ENCODE results near the gene PXYLP1. TPM values are rescaled to one million over a fixed set of nuclear protein-coding genes. Genes with fewer than 3 reads are reported as not detected.

PXYLP1 gene
- total RNA-seq, 1 donor: 6.5 TPM

DNA sequence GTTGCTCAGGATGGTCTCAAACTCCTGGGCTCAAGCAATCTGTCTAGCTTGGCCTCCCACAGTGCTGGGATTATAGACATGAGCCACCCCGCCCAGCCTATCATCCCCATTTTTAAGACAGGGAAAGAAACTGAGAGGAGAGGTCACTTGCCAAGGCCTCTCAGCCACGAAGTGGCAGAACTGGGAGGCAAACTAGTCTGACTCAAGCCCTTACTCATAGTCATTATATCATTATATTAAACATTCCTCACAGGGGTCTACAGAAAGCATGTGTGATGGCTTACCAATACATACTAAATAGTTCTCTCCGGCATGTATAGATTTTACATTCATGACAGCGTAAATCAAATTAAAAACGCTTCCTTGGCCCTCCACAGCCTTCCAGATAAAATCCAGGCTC lies 74.7 kb downstream of the PXYLP1 start:
- TF ChIP-seq CTCF (IDR thresholded peaks at IDR 0.05; ENCODE audit: extremely low read depth, low read depth, low read length): no peak
- H3K36me3 ChIP-seq (ENCODE audit: insufficient read depth, low read length): no peaks in the 10 kb centered on the region
- no peak overlapping the region for H3K27ac ChIP-seq (ENCODE audit: low read depth, low read length)
- no peaks in the 10 kb centered on the region for H3K27me3 ChIP-seq (ENCODE audit: insufficient read depth, low read length)
- no peaks in the 10 kb centered on the region for H3K9me3 ChIP-seq (ENCODE audit: low read depth, low read length)
- no peak overlapping the region for H3K4me2 ChIP-seq (ENCODE audit: insufficient read depth, low read length)
- no peaks in the 10 kb centered on the region for H4K20me1 ChIP-seq (ENCODE audit: insufficient read depth, low read length)
- H2AFZ ChIP-seq (ENCODE audit: low read length): no peak overlapping the region
- peaks cover 18% of the 10 kb centered on the region for H3K4me1 ChIP-seq (ENCODE audit: insufficient read depth, low read length)
- DNase-seq (ENCODE audit: insufficient read length, low spot score, missing footprints): peak; percentile 78
- H3K4me3 ChIP-seq (ENCODE audit: insufficient read depth, low read length): no peak overlapping the region
- H3K79me2 ChIP-seq (ENCODE audit: insufficient read depth, low read length): peaks cover 3% of the 10 kb centered on the region

- Histone ChIP-seq H3K36me3 (ENCODE audit: insufficient read depth, low read length) (no peaks in the 10 kb centered on the region), H3K4me1 (ENCODE audit: insufficient read depth, low read length) (peaks cover 20% of the 10 kb centered on the region), H3K4me2 (ENCODE audit: insufficient read depth, low read length) (no peak overlapping the region), H2AFZ (ENCODE audit: low read length) (no peak overlapping the region), H3K9me3 (ENCODE audit: low read depth, low read length) (no peaks in the 10 kb centered on the region), H3K27ac (ENCODE audit: low read depth, low read length) (no peak overlapping the region), H3K79me2 (ENCODE audit: insufficient read depth, low read length) (peaks cover 5% of the 10 kb centered on the region), H3K27me3 (ENCODE audit: insufficient read depth, low read length) (no peaks in the 10 kb centered on the region), H4K20me1 (ENCODE audit: insufficient read depth, low read length) (no peaks in the 10 kb centered on the region), H3K4me3 (ENCODE audit: insufficient read depth, low read length) (no peak overlapping the region)
- DNase-seq (ENCODE audit: insufficient read length, low spot score, missing footprints): peak; percentile 46
- TF ChIP-seq CTCF (IDR thresholded peaks at IDR 0.05; ENCODE audit: extremely low read depth, low read depth, low read length): no peak
These were observed 75.3 kb downstream of the PXYLP1 start for GRCh38 chr3:141306922-141307321.

DNA sequence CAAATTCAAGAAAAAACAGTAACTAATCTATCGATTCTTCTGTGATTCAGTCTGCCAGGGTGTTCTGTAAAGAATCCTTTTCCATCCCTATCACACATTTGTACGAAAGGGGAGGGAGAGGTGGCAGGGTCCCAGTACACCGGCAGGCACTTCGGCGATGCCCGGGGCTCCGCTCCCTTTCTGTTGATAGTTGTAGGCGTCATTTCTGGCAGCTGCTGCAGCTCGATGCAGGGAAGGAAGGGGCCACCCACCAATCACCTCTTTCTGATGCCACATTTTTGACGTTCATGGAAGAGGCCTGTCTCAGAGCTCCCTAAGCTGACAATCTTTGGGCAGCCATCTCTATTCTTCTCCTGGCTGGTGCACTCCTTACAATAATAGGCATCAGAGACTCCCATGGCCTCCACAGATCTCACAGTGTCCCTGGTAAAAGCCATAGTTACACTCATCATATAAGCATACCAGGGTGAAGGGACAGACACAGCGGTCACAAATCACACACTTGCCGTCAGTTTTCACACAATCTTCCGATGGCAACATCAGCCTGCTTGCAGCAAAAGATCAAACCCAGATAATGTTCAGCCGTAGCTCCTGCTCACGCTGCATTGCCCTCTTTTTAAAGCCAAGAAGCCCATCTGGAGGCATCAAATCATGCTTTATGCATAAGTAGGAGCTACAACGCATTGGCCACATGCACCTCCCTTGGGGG lies 75.9 kb downstream of the PXYLP1 start:
- TF ChIP-seq CTCF (IDR thresholded peaks at IDR 0.05; ENCODE audit: extremely low read depth, low read depth, low read length): no peak
- no peaks in the 10 kb centered on the region for H3K27me3 ChIP-seq (ENCODE audit: insufficient read depth, low read length)
- H4K20me1 ChIP-seq (ENCODE audit: insufficient read depth, low read length): no peaks in the 10 kb centered on the region
- peaks cover 20% of the 10 kb centered on the region for H3K4me1 ChIP-seq (ENCODE audit: insufficient read depth, low read length)
- H3K36me3 ChIP-seq (ENCODE audit: insufficient read depth, low read length): no peaks in the 10 kb centered on the region
- peak; percentile 38 for DNase-seq (ENCODE audit: insufficient read length, low spot score, missing footprints)
- H3K4me3 ChIP-seq (ENCODE audit: insufficient read depth, low read length): no peak overlapping the region
- H3K79me2 ChIP-seq (ENCODE audit: insufficient read depth, low read length): peaks cover 5% of the 10 kb centered on the region
- no peak overlapping the region for H3K4me2 ChIP-seq (ENCODE audit: insufficient read depth, low read length)
- H2AFZ ChIP-seq (ENCODE audit: low read length): no peak overlapping the region
- H3K27ac ChIP-seq (ENCODE audit: low read depth, low read length): no peak overlapping the region
- no peaks in the 10 kb centered on the region for H3K9me3 ChIP-seq (ENCODE audit: low read depth, low read length)

GRCh38 chr3:141308588-141309218 lies 77.1 kb downstream of the PXYLP1 start:
- no peak overlapping the region for H2AFZ ChIP-seq (ENCODE audit: low read length)

More at GRCh38 chr3:141308588-141309218, 77.1 kb downstream of the PXYLP1 start:
- peak; percentile 61 for TF ChIP-seq CTCF (IDR thresholded peaks at IDR 0.05; ENCODE audit: extremely low read depth, low read depth, low read length)
- peaks cover 14% of the 10 kb centered on the region for H3K4me1 ChIP-seq (ENCODE audit: insufficient read depth, low read length)
- peak; percentile 87 for DNase-seq (ENCODE audit: insufficient read length, low spot score, missing footprints)
- no peaks in the 10 kb centered on the region for H4K20me1 ChIP-seq (ENCODE audit: insufficient read depth, low read length)
- no peaks in the 10 kb centered on the region for H3K36me3 ChIP-seq (ENCODE audit: insufficient read depth, low read length)
- H3K79me2 ChIP-seq (ENCODE audit: insufficient read depth, low read length): peaks cover 5% of the 10 kb centered on the region
- H3K4me3 ChIP-seq (ENCODE audit: insufficient read depth, low read length): no peak overlapping the region
- H3K27ac ChIP-seq (ENCODE audit: low read depth, low read length): no peak overlapping the region
- no peaks in the 10 kb centered on the region for H3K9me3 ChIP-seq (ENCODE audit: low read depth, low read length)
- H3K27me3 ChIP-seq (ENCODE audit: insufficient read depth, low read length): no peaks in the 10 kb centered on the region
- no peak overlapping the region for H3K4me2 ChIP-seq (ENCODE audit: insufficient read depth, low read length)

Data from osteoblast (primary cell).